Heart right ventricle (tissue), 16 donors: ENCODE measurements around the gene ARRDC1. TPM values are rescaled to one million over a fixed set of nuclear protein-coding genes. Genes with fewer than 3 reads are reported as not detected.

Source experiments
- ATAC-seq, 8 donors: fragments of 200-7000 bp; cut with Tn5 transposase; one replicate each; pipeline ENCODE4 v1.9.1; 2020; ENCODE audit warnings: mild to moderate bottlenecking in 8 of 8, moderate library complexity in 8 of 8, moderate number of reproducible peaks in 1 of 8
- DNase-seq, 2 donors: peaks; one replicate each; pipeline ENCODE4 v3.0.0-alpha.2; 2020
- H3K27ac ChIP-seq, 10 donors: fragments of 200-600 bp; sonication (generic) in 2 of 10; one replicate each; pipeline versions ENCODE4 v1.5.0 to v1.8.0; 2020 to 2022; ENCODE audit warnings: mild to moderate bottlenecking in 3 of 10
- H3K27me3 ChIP-seq, 7 donors: fragments of 200-600 bp; one replicate each; pipeline ENCODE4 v1.8.0; 2021 to 2022; ENCODE audit warnings: mild to moderate bottlenecking in 2 of 7
- H3K36me3 ChIP-seq, 9 donors: fragments of 200-600 bp; sonication (generic) in 1 of 9; one replicate each; pipeline versions ENCODE4 v1.5.0 to v1.8.0; 2020 to 2022; ENCODE audit warnings: mild to moderate bottlenecking in 2 of 9
- H3K4me1 ChIP-seq, 9 donors: fragments of 200-600 bp; sonication (generic) in 1 of 9; one replicate each; pipeline versions ENCODE4 v1.5.0 to v1.8.0; 2020 to 2022; ENCODE audit warnings: mild to moderate bottlenecking in 4 of 9
- H3K4me3 ChIP-seq, 10 donors: fragments of 200-600 bp; sonication (generic) in 2 of 10; one replicate each; pipeline versions ENCODE4 v1.5.0 to v1.8.0; 2020 to 2022; ENCODE audit warnings: mild to moderate bottlenecking in 7 of 10, moderate library complexity in 2 of 10
- H3K9me3 ChIP-seq, 11 donors: fragments of 200-600 bp in 10 of 11; sonication (generic) in 2 of 11; one replicate each; pipeline versions ENCODE4 v1.5.0 to v1.8.0; 2013 to 2022; ENCODE audit warnings: mild to moderate bottlenecking in 2 of 11, control low read depth in 1 of 11, moderate library complexity in 1 of 11
- WGBS, 2 donors: extraction: QIAGEN DNeasy Blood & Tissue Kit; methylation state at CpG; one replicate each; pipeline ENCODE4 v1.1.7; 2013; ENCODE audit warnings: inconsistent platforms in 1 of 2; 5-methylcytosine and 5-hydroxymethylcytosine counted together
- intact Hi-C, 10 donors: fragments of 100-400 bp; cut with DNase I; formaldehyde crosslinking; loops; one replicate each; pipeline versions ENCODE4 v1.11.1 to v1.14.2; 2022
- polyA plus RNA-seq, 2 donors: library from polyadenylated mRNA; stranded (reverse); fragments of 200-250 nt; gene quantifications; one replicate each; pipeline ENCODE4 v1.2.3, GENCODE V29; 2013
- total RNA-seq, 10 donors: library from RNA; stranded (reverse); fragmentation: NEBNext Ultra II Directional in 3 of 10; extraction: Animal tissue kit (Norgen Biotek cat#: 25700) in 3 of 10; gene quantifications; one replicate each; pipeline versions ENCODE4 v1.2.1 to v1.2.4, GENCODE V29; 2021 to 2023
- TF ChIP-seq, protein P1 (sequence below), 9 donors: fragments of 200-600 bp; sonication (generic) in 2 of 9; IDR thresholded peaks; one replicate each; pipeline versions ENCODE4 v1.5.0 to v1.8.0; 2021 to 2022; ENCODE audit warnings: antibody characterized with exemption in 9 of 9, mild to moderate bottlenecking in 5 of 9, moderate library complexity in 1 of 9
- donor health status: Arrhythmogenic right ventricular cardiomyopathy.
- donor health status: ischemic (EF 13 %, LVEDD 7.1; RV severe dilation, severe dysfunction).
- donor health status: healthy with polysubstance abuse.
- donor health status: DM: no; HTN: yes; CAD: no.
- donor health status: DM: no; HTN: no; CAD: no.
- donor health status: ischemic (EF 25% LVEDD 6.9; RV normal size, moderate dysfunction).
- donor health status: ischemic (EF 25% LVEDD 5.7; RV mildly dilated, moderate dysfunction).
- donor health status: healthy.
- donor health status: DM: yes; HTN: yes; CAD: no.
- donor health status: Ischemic cardiomyopathy.
- donor health status: ischemic (EF 35%, LVEDD 5.7; RV mildly dilated, moderate dysfunction).
- donor health status: nonischemic (EF 11% LVEDD 7.7; RV severe dilation, severe dysfunction).
- donor health status: DM: yes; HTN: yes; CAD: no.
- donor health status: PGD.
- donor health status: ischemic (EF 29% LVEDD 5.4; RV normal size, mild dysfunction).
- donor health status: nonischemic (EF 23%, LVEDD 6.1; RV moderate dilation, normal function).

Gene ARRDC1
- total and polyA plus RNA-seq, 12 donors: 10.3 to 93.1 (median 15.2) TPM

DNA sequence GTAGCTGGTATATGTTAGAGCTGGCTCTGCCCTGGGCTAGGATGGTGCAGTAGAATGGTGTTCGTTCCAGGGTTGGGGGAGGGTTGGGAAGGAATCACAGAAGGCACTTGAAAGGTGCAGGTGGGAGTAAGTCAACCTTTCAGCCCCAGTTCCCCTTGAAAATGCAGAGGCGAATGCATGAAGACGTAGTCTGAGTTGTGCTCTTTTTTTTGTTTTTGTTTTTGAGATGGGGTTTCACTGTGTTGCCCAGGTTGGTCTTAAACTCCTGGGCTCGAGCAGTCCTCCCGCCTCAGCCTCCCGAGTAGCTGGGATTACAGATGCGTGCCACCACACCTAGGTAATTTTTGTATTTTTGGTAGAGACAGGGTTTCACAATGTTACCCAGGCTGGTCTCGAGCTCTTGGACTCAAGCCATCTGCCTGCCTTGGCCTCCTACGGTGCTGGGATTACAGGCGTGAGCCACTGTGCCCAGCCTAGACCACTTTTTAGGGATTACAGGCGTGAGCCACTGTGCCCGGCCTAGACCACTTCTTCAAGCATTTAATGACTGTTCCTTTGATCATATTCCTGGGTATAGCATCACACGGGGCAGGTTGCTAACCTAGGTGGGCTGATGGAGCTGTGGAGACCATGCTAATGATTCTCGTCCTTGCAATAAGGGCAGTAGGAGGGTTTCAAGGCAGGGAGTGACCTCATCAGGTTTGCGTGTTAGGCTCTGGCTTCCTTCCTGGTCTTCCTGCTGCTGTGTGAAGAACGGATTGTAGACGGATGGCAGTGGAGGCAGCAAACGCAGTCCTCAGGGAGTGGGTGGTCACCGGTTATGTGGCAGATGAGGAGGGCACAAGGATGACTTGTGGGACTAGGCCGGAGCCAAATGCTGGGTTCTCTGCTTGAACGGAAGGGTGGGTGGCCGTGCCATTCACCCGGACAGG, 27.0 kb downstream of the ARRDC1 start:
- H3K9me3 ChIP-seq: no peaks in the 10 kb centered on the region
- ATAC-seq (peak in 7 of 8 donors; percentile 13 to 82 (median 60)), DNase-seq (no peak)
- TF ChIP-seq, protein P1, sequence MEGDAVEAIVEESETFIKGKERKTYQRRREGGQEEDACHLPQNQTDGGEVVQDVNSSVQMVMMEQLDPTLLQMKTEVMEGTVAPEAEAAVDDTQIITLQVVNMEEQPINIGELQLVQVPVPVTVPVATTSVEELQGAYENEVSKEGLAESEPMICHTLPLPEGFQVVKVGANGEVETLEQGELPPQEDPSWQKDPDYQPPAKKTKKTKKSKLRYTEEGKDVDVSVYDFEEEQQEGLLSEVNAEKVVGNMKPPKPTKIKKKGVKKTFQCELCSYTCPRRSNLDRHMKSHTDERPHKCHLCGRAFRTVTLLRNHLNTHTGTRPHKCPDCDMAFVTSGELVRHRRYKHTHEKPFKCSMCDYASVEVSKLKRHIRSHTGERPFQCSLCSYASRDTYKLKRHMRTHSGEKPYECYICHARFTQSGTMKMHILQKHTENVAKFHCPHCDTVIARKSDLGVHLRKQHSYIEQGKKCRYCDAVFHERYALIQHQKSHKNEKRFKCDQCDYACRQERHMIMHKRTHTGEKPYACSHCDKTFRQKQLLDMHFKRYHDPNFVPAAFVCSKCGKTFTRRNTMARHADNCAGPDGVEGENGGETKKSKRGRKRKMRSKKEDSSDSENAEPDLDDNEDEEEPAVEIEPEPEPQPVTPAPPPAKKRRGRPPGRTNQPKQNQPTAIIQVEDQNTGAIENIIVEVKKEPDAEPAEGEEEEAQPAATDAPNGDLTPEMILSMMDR (IDR thresholded peaks at IDR 0.05): no peak
- H3K36me3 ChIP-seq: no peaks in the 10 kb centered on the region
- peak overlapping the region in 3 of 10 donors; percentile 47 to 72 (median 58) for H3K27ac ChIP-seq
- peaks cover 9 to 60% (median 45%) of the 10 kb centered on the region in 9 donors for H3K4me1 ChIP-seq
- intact Hi-C loops: no loop called here
- 61 to 69% methylated on average over 23 of the region's 23 CpGs for WGBS, 2 donors
- H3K27me3 ChIP-seq: no peaks in the 10 kb centered on the region
- H3K4me3 ChIP-seq: no peak overlapping the region

DNA sequence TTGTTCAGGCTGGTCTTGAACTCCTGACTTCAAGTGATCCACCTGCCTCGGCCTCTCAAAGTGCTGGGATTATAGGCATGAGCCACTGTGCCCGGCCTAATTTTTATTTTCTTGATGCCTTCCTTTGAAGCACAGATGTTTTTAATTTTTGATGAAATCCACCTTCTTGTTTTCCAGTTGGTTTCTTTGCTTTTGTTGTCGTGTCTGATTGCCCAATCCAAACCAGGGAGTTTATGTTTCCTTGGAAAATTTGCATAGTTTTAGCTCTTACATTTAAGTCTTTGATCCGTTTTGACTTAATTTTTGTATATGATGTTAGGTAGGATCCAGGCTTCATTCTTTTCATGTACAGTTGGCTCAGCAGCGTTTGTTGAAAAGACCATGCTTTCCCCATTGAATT, 28.5 kb downstream of the ARRDC1 start:
- no peak overlapping the region for H3K27ac ChIP-seq
- DNase-seq: no peak
- no peaks in the 10 kb centered on the region for H3K27me3 ChIP-seq
- H3K36me3 ChIP-seq: no peaks in the 10 kb centered on the region
- H3K9me3 ChIP-seq: no peaks in the 10 kb centered on the region
- peaks cover 9 to 53% (median 34%) of the 10 kb centered on the region in 9 donors for H3K4me1 ChIP-seq
- intact Hi-C loops: no loop called here
- TF ChIP-seq, protein P1 (IDR thresholded peaks at IDR 0.05): no peak
- no peak overlapping the region for H3K4me3 ChIP-seq
- no peak for ATAC-seq
- 85 to 96% methylated on average over 5 of the region's 5 CpGs for WGBS, 2 donors

DNA sequence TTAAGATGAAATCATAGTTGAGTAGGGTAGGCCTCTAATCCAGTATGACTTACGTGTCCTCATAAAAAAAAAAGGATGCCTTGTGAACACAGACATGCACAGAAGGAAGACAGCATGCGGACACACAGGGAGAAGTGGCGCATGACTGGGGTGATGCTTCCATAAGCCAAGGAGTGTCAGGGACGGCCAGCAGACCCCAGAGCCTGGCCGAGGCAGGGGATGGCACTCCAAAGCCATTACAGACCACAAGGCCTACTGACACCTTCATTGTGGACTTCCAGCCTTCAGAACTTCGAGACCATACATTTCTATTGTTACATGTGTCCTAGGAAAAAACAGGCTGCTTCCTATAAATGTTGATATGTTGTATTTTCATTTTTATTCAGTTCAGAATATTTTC, 33.2 kb downstream of the ARRDC1 start:
- H3K27me3 ChIP-seq: no peaks in the 10 kb centered on the region
- peaks cover 0 to 26% (median 12%) of the 10 kb centered on the region in 9 donors for H3K4me1 ChIP-seq
- TF ChIP-seq, protein P1 (IDR thresholded peaks at IDR 0.05): no peak
- H3K9me3 ChIP-seq: no peaks in the 10 kb centered on the region
- peak overlapping the region in 3 of 10 donors; percentile 3 to 30 (median 20) for H3K4me3 ChIP-seq
- no peak for ATAC-seq
- intact Hi-C loops: loop anchor here in 1 of 10 donors (5.0 kb wide), 1 partner anchor 166 kb away; no protein-coding TSS in a partner anchor
- peak overlapping the region in 2 of 10 donors; percentile 1 to 48 for H3K27ac ChIP-seq
- no peak for DNase-seq
- H3K36me3 ChIP-seq: peaks cover 0 to 23% (median 0%) of the 10 kb centered on the region in 9 donors
- WGBS, 2 donors: 94 to 95% methylated on average over 6 of the region's 6 CpGs

DNA sequence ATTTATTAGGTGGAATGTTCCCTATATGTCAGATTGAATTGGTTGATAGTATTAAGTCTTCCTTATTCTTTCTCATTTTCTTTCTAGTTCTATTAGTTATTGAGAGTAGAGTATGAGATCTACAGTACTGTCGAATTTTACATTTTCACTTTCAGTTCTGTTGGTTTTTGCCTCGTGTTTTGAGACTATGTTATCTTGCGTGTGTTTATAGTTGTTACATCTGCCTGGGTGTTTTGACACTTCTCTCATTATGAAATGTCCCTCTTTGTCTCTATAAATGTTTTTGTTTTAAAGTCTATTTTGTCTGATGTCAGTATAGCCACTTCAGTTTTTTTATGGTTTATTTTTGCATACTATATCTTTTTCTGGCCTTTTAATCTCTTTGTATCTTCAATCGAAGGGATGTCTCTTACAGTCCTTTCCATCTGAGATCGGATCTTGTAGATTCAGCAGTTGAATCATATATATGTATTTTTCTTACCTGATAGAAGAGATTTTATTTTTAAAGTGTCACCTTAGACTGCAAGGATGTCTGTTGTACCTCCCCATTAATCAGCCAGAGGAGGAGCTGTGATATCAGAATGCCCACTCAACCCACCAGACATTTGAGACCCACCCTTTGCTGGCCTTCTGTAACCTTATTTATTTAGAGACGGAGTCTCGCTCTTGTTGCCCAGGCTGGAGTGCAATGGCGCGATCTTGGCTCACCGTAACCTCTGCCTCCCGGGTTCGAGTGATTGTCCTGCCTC, 34.0 kb downstream of the ARRDC1 start:
- H3K27ac ChIP-seq: peak overlapping the region in 2 of 10 donors; percentile 1 to 48
- peaks cover 0 to 33% (median 12%) of the 10 kb centered on the region in 9 donors for H3K4me1 ChIP-seq
- peaks cover 0 to 28% (median 0%) of the 10 kb centered on the region in 9 donors for H3K36me3 ChIP-seq
- TF ChIP-seq, protein P1 (IDR thresholded peaks at IDR 0.05): no peak
- ATAC-seq (peak in 2 of 8 donors; percentile 49 to 52), DNase-seq (no peak)
- no peaks in the 10 kb centered on the region for H3K9me3 ChIP-seq
- H3K4me3 ChIP-seq: peak overlapping the region in 6 of 10 donors; percentile 6 to 30 (median 16)
- H3K27me3 ChIP-seq: no peaks in the 10 kb centered on the region
- WGBS, 2 donors: 72 to 78% methylated on average over 12 of the region's 12 CpGs
- intact Hi-C loops: loop anchor here in 1 of 10 donors (5.0 kb wide), 1 partner anchor 167 kb away; no protein-coding TSS in a partner anchor
